ENCODE data around the gene FLNA.

FLNA gene

GRCh38 chrX:154376774-154377173 is 2.3 kb upstream of the FLNA start:
- no peak for DNase-seq

- DNase-seq, result peak; percentile 52
These were observed 696 bp upstream of the FLNA start for GRCh38 chrX:154375156-154375504.

GRCh38 chrX:154373340-154374306 is 811 bp downstream of the FLNA start:
- DNase-seq, result peak; percentile 82

GRCh38 chrX:154372612-154373022 is 1.8 kb downstream of the FLNA start:
- no peak for DNase-seq

GRCh38 chrX:154371789-154372300 is 2.6 kb downstream of the FLNA start:
- no peak for DNase-seq

- DNase-seq, result peak; percentile 97
These were observed 3.2 kb downstream of the FLNA start for GRCh38 chrX:154371017-154371788.

- DNase-seq, result peak; percentile 44
These were observed 4.0 kb downstream of the FLNA start for GRCh38 chrX:154370300-154371016.

- peak; percentile 92 for DNase-seq
These were observed 4.8 kb downstream of the FLNA start for GRCh38 chrX:154369449-154370299.

- peak; percentile 35 for DNase-seq
These were observed 5.6 kb downstream of the FLNA start for GRCh38 chrX:154368630-154369448.

- DNase-seq, result no peak
These were observed 6.7 kb downstream of the FLNA start for GRCh38 chrX:154367474-154368308.

GRCh38 chrX:154366666-154367055 is 7.8 kb downstream of the FLNA start:
- DNase-seq, result no peak

- DNase-seq, result no peak
These were observed 8.3 kb downstream of the FLNA start for GRCh38 chrX:154365997-154366665.

GRCh38 chrX:154365052-154365600 is 9.3 kb downstream of the FLNA start:
- no peak for DNase-seq

- no peak for DNase-seq
These were observed 10.6 kb downstream of the FLNA start for GRCh38 chrX:154363706-154364439.

GRCh38 chrX:154362085-154362742 is 12.2 kb downstream of the FLNA start:
- no peak for DNase-seq

- no peak for DNase-seq
These were observed 14.2 kb downstream of the FLNA start for GRCh38 chrX:154360155-154360713.

- DNase-seq, result no peak
These were observed 14.9 kb downstream of the FLNA start for GRCh38 chrX:154359362-154360154.

Measured in NCI-H82 (cell line).